Measurements from ENCODE around the gene SF3B1. TPM values are rescaled to one million over a fixed set of nuclear protein-coding genes. Genes with fewer than 3 reads are reported as not detected.
"Not testable (repeated sequence)": the region's sequence is repeated elsewhere in the genome, so short reads cannot be mapped to it uniquely, and the experiment has no call there.

The SF3B1 gene
- total and polyA plus RNA-seq, 4 donors = 126 to 432 (median 232) TPM

- 93 to 97% methylated on average over 5 of the region's 5 CpGs for WGBS, 2 donors
- H3K27me3 ChIP-seq (ENCODE audit: control insufficient read depth in 3 of 3, insufficient read depth in 3 of 3, low read length in 2 of 3) = no peaks in the 10 kb centered on the region
- H3K4me3 ChIP-seq = no peak overlapping the region
- H3K9ac ChIP-seq (ENCODE audit: insufficient read depth in 1 of 2, low read length in 2 of 2) = no peak overlapping the region
- no peaks in the 10 kb centered on the region for H3K4me1 ChIP-seq (ENCODE audit: control insufficient read depth in 5 of 5, insufficient read depth in 5 of 5, low read length in 5 of 5)
- DNase-seq = no peak
- ATAC-seq (ENCODE audit: insufficient read depth, low FRiP score) = no peak
- no peak overlapping the region for H3K27ac ChIP-seq (ENCODE audit: low read depth in 1 of 2, low read length in 1 of 2)
- no peak for TF ChIP-seq CTCF (IDR thresholded peaks at IDR 0.05; ENCODE audit: control extremely low read depth, extremely low read depth)
- H3K36me3 ChIP-seq (ENCODE audit: control insufficient read depth in 4 of 4, insufficient read depth in 4 of 4, low read length in 4 of 4) = no peaks in the 10 kb centered on the region
- H3K9me3 ChIP-seq (ENCODE audit: control insufficient read depth in 4 of 4, insufficient read depth in 3 of 4, low read length in 3 of 4) = no peaks in the 10 kb centered on the region
These were observed 88.9 kb downstream of the SF3B1 start for GRCh38 chr2:197345846-197346370.

GRCh38 chr2:197343968-197344367 lies 90.9 kb downstream of the SF3B1 start:
- not testable (repeated sequence) for H3K27me3 ChIP-seq (ENCODE audit: control insufficient read depth in 3 of 3, insufficient read depth in 3 of 3, low read length in 2 of 3); H3K9me3 ChIP-seq (ENCODE audit: control insufficient read depth in 4 of 4, insufficient read depth in 3 of 4, low read length in 3 of 4); H3K9ac ChIP-seq (ENCODE audit: insufficient read depth in 1 of 2, low read length in 2 of 2); H3K4me1 ChIP-seq (ENCODE audit: control insufficient read depth in 5 of 5, insufficient read depth in 5 of 5, low read length in 5 of 5); H3K36me3 ChIP-seq (ENCODE audit: control insufficient read depth in 4 of 4, insufficient read depth in 4 of 4, low read length in 4 of 4); H3K4me3 ChIP-seq; DNase-seq; ATAC-seq (ENCODE audit: insufficient read depth, low FRiP score); H3K27ac ChIP-seq (ENCODE audit: low read depth in 1 of 2, low read length in 1 of 2)
- 92 to 93% methylated on average over 5 of the region's 5 CpGs for WGBS, 2 donors

GRCh38 chr2:197340591-197340990 lies 94.2 kb downstream of the SF3B1 start:
- no peak overlapping the region for H3K4me3 ChIP-seq
- H3K9ac ChIP-seq (ENCODE audit: insufficient read depth in 1 of 2, low read length in 2 of 2) = no peak overlapping the region
- 97 to 98% methylated on average over 5 of the region's 5 CpGs for WGBS, 2 donors
- H3K9me3 ChIP-seq (ENCODE audit: control insufficient read depth in 4 of 4, insufficient read depth in 3 of 4, low read length in 3 of 4) = no peaks in the 10 kb centered on the region
- H3K27me3 ChIP-seq (ENCODE audit: control insufficient read depth in 3 of 3, insufficient read depth in 3 of 3, low read length in 2 of 3) = no peaks in the 10 kb centered on the region
- TF ChIP-seq CTCF (IDR thresholded peaks at IDR 0.05; ENCODE audit: control extremely low read depth, extremely low read depth) = no peak
- no peak overlapping the region for H3K27ac ChIP-seq (ENCODE audit: low read depth in 1 of 2, low read length in 1 of 2)
- H3K4me1 ChIP-seq (ENCODE audit: control insufficient read depth in 5 of 5, insufficient read depth in 5 of 5, low read length in 5 of 5) = no peaks in the 10 kb centered on the region
- DNase-seq (no peak), ATAC-seq (ENCODE audit: insufficient read depth, low FRiP score) (no peak)
- H3K36me3 ChIP-seq (ENCODE audit: control insufficient read depth in 4 of 4, insufficient read depth in 4 of 4, low read length in 4 of 4) = no peaks in the 10 kb centered on the region

Small RNAs within 50 kb of the gene (small RNA-seq; reads per million reads assigned to genes)
- gene RF00394 (ENCODE audit: low replicate concordance) = not detected
- gene RNU6-1029P (ENCODE audit: low replicate concordance) = not detected

Other genes starting within 250 kb of the SF3B1 start
- 10 to 100 TPM; 32.4 to 73.8 TPM for gene ANKRD44, start 124.2 kb downstream of the SF3B1 start, total RNA-seq
- 1 to 10 TPM; 7.1 to 8.1 TPM for gene ANKRD44, start 124.2 kb downstream of the SF3B1 start, polyA plus RNA-seq
- 10 to 100 TPM; 18.3 to 26.8 TPM for gene COQ10B, start 18.5 kb upstream of the SF3B1 start, total RNA-seq
- gene COQ10B, start 18.5 kb upstream of the SF3B1 start, polyA plus RNA-seq = 10 to 100 TPM; 13.3 to 23.5 TPM
- 100 to 1,000 TPM; 173 to 416 TPM for gene HSPD1, start 64.8 kb upstream of the SF3B1 start, total RNA-seq
- gene HSPD1, start 64.8 kb upstream of the SF3B1 start, polyA plus RNA-seq = 100 to 1,000 TPM; 154 to 204 TPM
- 100 to 1,000 TPM in 1 of 2 donors, 10 to 100 TPM in 1; 64.6 to 154 TPM for gene HSPE1, start 65.4 kb upstream of the SF3B1 start, total RNA-seq
- 100 to 1,000 TPM; 150 to 332 TPM for gene HSPE1, start 65.4 kb upstream of the SF3B1 start, polyA plus RNA-seq
- 10 to 100 TPM; 18.9 to 48.1 TPM for gene MOB4, start 81.0 kb upstream of the SF3B1 start, total RNA-seq
- gene MOB4, start 81.0 kb upstream of the SF3B1 start, polyA plus RNA-seq = 10 to 100 TPM; 23.8 to 28.2 TPM
- gene RFTN2, start 240.6 kb upstream of the SF3B1 start, total RNA-seq = 10 to 100 TPM in 1 of 2 donors, 1 to 10 TPM in 1; 3.2 to 22.6 TPM
- under 1 TPM; 0.40 to 0.83 TPM for gene RFTN2, start 240.6 kb upstream of the SF3B1 start, polyA plus RNA-seq